ENCODE results near the gene GPR83. TPM values are rescaled to one million over a fixed set of nuclear protein-coding genes. Genes with fewer than 3 reads are reported as not detected.

Gene GPR83
- total RNA-seq, 2 donors from 2014 or later, result not detected

DNA sequence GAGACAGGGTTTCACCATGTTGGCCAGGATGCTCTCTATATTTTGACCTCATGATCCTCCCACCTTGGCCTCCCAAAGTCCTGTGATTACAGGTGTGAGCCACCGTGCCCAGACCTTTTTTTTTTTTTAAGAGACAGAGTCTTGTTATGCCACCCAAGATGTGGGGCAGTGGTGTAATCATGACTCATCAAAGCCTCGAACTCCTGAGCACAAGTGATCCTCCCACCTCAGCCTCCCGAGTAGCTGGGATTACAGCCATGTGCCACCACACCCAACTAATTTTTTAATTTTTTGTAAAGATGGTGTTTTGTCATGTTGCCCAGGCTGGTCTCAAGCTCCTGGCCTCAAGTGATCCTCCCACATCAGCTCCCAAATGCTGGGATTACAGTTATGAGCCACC is 59.0 kb downstream of the GPR83 start:
- H3K27ac ChIP-seq, result no peak overlapping the region
- H3K4me3 ChIP-seq, result no peak overlapping the region
- no peak for DNase-seq
- 55 to 58% methylated on average over 3 of the region's 3 CpGs for WGBS, 2 donors
- intact Hi-C loops (cut with DNase I), result no loop called here
- no peaks in the 10 kb centered on the region for H3K4me1 ChIP-seq
- no peaks in the 10 kb centered on the region for H3K36me3 ChIP-seq (replicated peaks in 1 of 2; ENCODE audit: insufficient read depth in 1 of 2, low read depth in 2 of 2)
- H3K27me3 ChIP-seq, result no peaks in the 10 kb centered on the region
- ATAC-seq, result no peak
- no peak for TF ChIP-seq POLR2A (IDR thresholded peaks at IDR 0.05)
- TF ChIP-seq, protein P1, sequence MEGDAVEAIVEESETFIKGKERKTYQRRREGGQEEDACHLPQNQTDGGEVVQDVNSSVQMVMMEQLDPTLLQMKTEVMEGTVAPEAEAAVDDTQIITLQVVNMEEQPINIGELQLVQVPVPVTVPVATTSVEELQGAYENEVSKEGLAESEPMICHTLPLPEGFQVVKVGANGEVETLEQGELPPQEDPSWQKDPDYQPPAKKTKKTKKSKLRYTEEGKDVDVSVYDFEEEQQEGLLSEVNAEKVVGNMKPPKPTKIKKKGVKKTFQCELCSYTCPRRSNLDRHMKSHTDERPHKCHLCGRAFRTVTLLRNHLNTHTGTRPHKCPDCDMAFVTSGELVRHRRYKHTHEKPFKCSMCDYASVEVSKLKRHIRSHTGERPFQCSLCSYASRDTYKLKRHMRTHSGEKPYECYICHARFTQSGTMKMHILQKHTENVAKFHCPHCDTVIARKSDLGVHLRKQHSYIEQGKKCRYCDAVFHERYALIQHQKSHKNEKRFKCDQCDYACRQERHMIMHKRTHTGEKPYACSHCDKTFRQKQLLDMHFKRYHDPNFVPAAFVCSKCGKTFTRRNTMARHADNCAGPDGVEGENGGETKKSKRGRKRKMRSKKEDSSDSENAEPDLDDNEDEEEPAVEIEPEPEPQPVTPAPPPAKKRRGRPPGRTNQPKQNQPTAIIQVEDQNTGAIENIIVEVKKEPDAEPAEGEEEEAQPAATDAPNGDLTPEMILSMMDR (IDR thresholded peaks at IDR 0.05), result no peak
- H3K9me3 ChIP-seq, result no peaks in the 10 kb centered on the region

- DNase-seq, result no peak
Measured at GRCh38 chr11:94338651-94339050, 62.6 kb downstream of the GPR83 start.

DNA sequence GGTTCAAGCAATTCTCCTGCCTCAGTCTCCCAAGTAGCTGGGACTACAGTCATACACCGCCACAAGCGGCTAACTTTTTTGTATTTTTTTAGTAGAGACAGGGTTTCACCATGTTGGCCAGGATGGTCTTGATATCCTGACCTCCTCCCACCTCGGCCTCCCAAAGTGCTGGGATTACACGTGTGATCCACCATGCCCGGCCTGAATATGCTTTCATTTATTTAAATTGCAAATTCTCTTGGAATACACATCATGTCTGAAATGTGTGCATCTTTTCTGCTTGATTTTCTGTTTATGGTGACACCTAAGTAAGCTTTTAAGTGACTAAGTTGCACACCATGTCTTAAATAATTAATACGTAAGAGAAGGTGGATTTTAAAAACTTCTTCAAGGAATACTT is 65.2 kb downstream of the GPR83 start:
- intact Hi-C loops (cut with DNase I), result no loop called here
- no peaks in the 10 kb centered on the region for H3K36me3 ChIP-seq (replicated peaks in 1 of 2; ENCODE audit: insufficient read depth in 1 of 2, low read depth in 2 of 2)
- no peaks in the 10 kb centered on the region for H3K4me1 ChIP-seq
- H3K4me3 ChIP-seq, result no peak overlapping the region
- H3K27me3 ChIP-seq, result no peaks in the 10 kb centered on the region
- 73 to 81% methylated on average over 6 of the region's 6 CpGs for WGBS, 2 donors
- no peaks in the 10 kb centered on the region for H3K9me3 ChIP-seq
- H3K27ac ChIP-seq, result no peak overlapping the region
- TF ChIP-seq POLR2A (IDR thresholded peaks at IDR 0.05), result no peak
- TF ChIP-seq, protein P1 (IDR thresholded peaks at IDR 0.05), result no peak
- DNase-seq, result no peak
- no peak for ATAC-seq

More at GRCh38 chr11:94338651-94339050, 62.6 kb downstream of the GPR83 start:
- ATAC-seq, result no peak
- Histone ChIP-seq H3K36me3 (replicated peaks in 1 of 2; ENCODE audit: insufficient read depth in 1 of 2, low read depth in 2 of 2) (no peaks in the 10 kb centered on the region), H3K9me3 (no peaks in the 10 kb centered on the region), H3K4me1 (no peaks in the 10 kb centered on the region), H3K4me3 (no peak overlapping the region), H3K27ac (no peak overlapping the region), H3K27me3 (no peaks in the 10 kb centered on the region)
- 56 to 63% methylated on average over 3 of the region's 3 CpGs for WGBS, 2 donors
- intact Hi-C loops (cut with DNase I), result no loop called here
- TF ChIP-seq, protein P1 (IDR thresholded peaks at IDR 0.05), result no peak
- TF ChIP-seq POLR2A (IDR thresholded peaks at IDR 0.05), result no peak

- ATAC-seq (no peak), DNase-seq (no peak)
- H3K27ac ChIP-seq, result no peak overlapping the region
- no peaks in the 10 kb centered on the region for H3K36me3 ChIP-seq (replicated peaks in 1 of 2; ENCODE audit: insufficient read depth in 1 of 2, low read depth in 2 of 2)
- H3K4me1 ChIP-seq, result no peaks in the 10 kb centered on the region
- intact Hi-C loops (cut with DNase I), result no loop called here
- no peak for TF ChIP-seq POLR2A (IDR thresholded peaks at IDR 0.05)
- TF ChIP-seq, protein P1 (IDR thresholded peaks at IDR 0.05), result no peak
- H3K9me3 ChIP-seq, result no peaks in the 10 kb centered on the region
- H3K27me3 ChIP-seq, result no peaks in the 10 kb centered on the region
- no peak overlapping the region for H3K4me3 ChIP-seq
Measured at GRCh38 chr11:94332814-94333213, 68.4 kb downstream of the GPR83 start.

- intact Hi-C loops (cut with DNase I), result no loop called here
- H3K4me3 ChIP-seq, result no peak overlapping the region
- WGBS, 2 donors, result 92 to 96% methylated on average over 2 of the region's 2 CpGs
- H3K36me3 ChIP-seq (replicated peaks in 1 of 2; ENCODE audit: insufficient read depth in 1 of 2, low read depth in 2 of 2), result no peaks in the 10 kb centered on the region
- H3K9me3 ChIP-seq, result no peaks in the 10 kb centered on the region
- H3K27me3 ChIP-seq, result no peaks in the 10 kb centered on the region
- TF ChIP-seq, protein P1 (IDR thresholded peaks at IDR 0.05), result no peak
- TF ChIP-seq POLR2A (IDR thresholded peaks at IDR 0.05), result no peak
- DNase-seq (no peak), ATAC-seq (no peak)
- H3K27ac ChIP-seq, result no peak overlapping the region
- H3K4me1 ChIP-seq, result no peaks in the 10 kb centered on the region
Measured at GRCh38 chr11:94330789-94331188, 70.4 kb downstream of the GPR83 start.

Measured in body of pancreas (tissue), 4 donors.